ENCODE results near the gene SLC5A1. TPM values are rescaled to one million over a fixed set of nuclear protein-coding genes. Genes with fewer than 3 reads are reported as not detected.

The SLC5A1 gene
- total RNA-seq, 4 donors from 2014 or later, result 0.24 TPM; not detected in 3

DNA sequence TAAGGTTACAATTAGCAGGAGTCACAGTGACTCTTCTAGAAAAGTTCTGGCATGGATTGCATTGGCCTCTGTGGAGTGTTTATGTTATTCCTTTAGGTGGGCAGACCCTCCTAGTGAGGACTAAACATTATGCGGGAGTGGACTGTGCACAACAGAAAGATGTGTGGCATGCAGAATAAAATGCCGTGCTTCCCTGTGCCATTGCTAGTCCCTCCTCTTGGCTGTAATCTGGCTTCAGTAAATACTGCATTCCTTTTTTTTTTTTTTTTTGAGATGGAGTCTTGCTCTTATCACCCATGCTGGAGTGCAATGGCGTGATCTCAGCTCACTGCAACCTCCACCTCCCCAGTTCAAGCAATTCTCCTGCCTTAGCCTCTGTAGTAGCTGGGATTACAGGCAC lies 45.0 kb downstream of the SLC5A1 start:
- Histone ChIP-seq H3K27ac (no peak overlapping the region), H3K27me3 (peaks cover 0 to 3% (median 0%) of the 10 kb centered on the region in 3 donors), H3K9me3 (no peaks in the 10 kb centered on the region), H3K36me3 (no peaks in the 10 kb centered on the region), H3K4me3 (no peak overlapping the region), H3K4me1 (no peaks in the 10 kb centered on the region)
- no peak for TF ChIP-seq POLR2A (IDR thresholded peaks at IDR 0.05)
- DNase-seq, result no peak
- in situ Hi-C loops (cut with MboI; ENCODE audit: low sequenced_read_pairs in 4 of 4), result loop anchor here in 2 of 4 donors (10.0 kb wide), 1 partner anchor 113 kb away; no protein-coding TSS in a partner anchor
- intact Hi-C loops (cut with DNase I; ENCODE audit: low total_unique reads), result no loop called here
- no peak for ATAC-seq

DNA sequence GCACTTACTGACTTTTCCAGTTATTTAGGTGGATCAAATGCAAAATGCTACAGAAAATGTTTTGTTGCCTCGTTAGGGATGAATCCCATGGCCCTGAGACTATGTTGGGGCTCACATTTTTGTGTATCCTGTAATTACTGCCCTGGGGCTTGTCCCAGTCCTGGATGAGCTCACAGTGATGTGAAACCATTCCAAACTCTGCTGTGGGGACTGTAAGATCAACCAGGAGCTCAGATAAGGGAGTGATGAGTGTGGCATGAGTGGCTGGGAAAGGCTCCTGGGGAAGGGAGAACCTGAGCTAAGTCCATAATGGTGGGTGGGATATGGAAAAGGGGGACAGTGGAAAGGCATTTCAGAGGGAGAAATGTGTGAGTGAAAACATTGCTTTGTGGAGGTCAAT lies 54.0 kb downstream of the SLC5A1 start:
- H3K27ac ChIP-seq, result no peak overlapping the region
- intact Hi-C loops (cut with DNase I; ENCODE audit: low total_unique reads), result no loop called here
- no peaks in the 10 kb centered on the region for H3K4me1 ChIP-seq
- TF ChIP-seq CTCF (IDR thresholded peaks at IDR 0.05 in 4 of 5, conservative IDR thresholded peaks at IDR 0.05 in 1 of 5) (no peak), POLR2A (IDR thresholded peaks at IDR 0.05) (no peak)
- no peaks in the 10 kb centered on the region for H3K36me3 ChIP-seq
- in situ Hi-C loops (cut with MboI; ENCODE audit: low sequenced_read_pairs in 4 of 4), result no loop called here
- no peaks in the 10 kb centered on the region for H3K27me3 ChIP-seq
- ATAC-seq (no peak), DNase-seq (no peak)
- no peaks in the 10 kb centered on the region for H3K9me3 ChIP-seq
- H3K4me3 ChIP-seq, result no peak overlapping the region

DNA sequence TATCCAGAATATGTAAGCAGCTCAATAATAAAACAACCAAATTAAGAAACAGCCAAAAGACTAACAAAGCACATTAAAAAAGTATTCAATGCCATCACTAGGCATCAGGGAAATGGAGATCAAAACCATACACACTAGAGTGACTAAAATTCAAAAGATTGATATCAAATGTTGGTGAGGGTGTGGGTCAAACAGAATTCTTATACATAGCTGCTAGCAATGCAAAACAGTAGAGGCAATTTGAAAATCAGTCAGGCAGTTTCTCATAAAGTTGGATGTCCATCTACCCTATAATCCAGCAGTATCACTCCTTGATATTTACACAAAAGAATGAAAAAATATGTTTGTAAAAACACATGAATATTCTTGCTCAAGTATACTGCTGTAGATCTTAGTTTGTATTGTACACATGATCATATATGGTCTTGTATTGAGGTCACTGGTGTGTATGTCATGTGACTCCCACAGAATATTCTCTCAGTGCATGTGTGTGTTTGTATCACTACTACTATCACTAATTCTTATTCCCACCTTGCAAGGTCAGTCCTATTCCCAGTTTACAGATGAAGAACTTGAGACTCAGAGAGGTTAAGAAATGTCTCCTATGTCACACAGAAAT lies 54.9 kb downstream of the SLC5A1 start:
- Histone ChIP-seq H3K36me3 (no peaks in the 10 kb centered on the region), H3K27ac (no peak overlapping the region), H3K4me1 (no peaks in the 10 kb centered on the region), H3K27me3 (no peaks in the 10 kb centered on the region), H3K9me3 (no peaks in the 10 kb centered on the region), H3K4me3 (no peak overlapping the region)
- intact Hi-C loops (cut with DNase I; ENCODE audit: low total_unique reads), result no loop called here
- TF ChIP-seq CTCF (IDR thresholded peaks at IDR 0.05 in 4 of 5, conservative IDR thresholded peaks at IDR 0.05 in 1 of 5) (no peak), POLR2A (IDR thresholded peaks at IDR 0.05) (no peak)
- in situ Hi-C loops (cut with MboI; ENCODE audit: low sequenced_read_pairs in 4 of 4), result no loop called here
- no peak for DNase-seq
- no peak for ATAC-seq

DNA sequence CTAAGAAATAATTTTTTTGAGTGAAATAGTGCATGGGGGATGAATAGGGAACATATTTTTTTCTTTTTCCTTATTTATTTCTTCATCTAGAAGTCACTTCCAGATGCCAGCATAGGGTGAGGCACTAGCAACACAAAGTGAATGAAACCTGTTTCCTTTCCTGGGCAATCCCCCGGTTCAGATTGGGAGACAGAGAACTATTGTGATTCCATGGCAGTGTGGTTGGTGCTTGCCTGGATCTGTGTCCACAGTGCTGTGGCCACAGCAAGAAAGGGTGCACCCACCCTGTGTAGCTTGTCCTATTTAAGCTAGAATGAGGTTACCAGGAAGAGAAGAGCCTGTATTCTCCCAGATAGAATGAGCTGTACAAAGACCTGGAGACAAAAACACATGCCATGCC lies 57.6 kb downstream of the SLC5A1 start:
- Histone ChIP-seq H3K36me3 (no peaks in the 10 kb centered on the region), H3K4me1 (no peaks in the 10 kb centered on the region), H3K27me3 (no peaks in the 10 kb centered on the region), H3K27ac (no peak overlapping the region), H3K9me3 (no peaks in the 10 kb centered on the region), H3K4me3 (no peak overlapping the region)
- DNase-seq (no peak), ATAC-seq (no peak)
- in situ Hi-C loops (cut with MboI; ENCODE audit: low sequenced_read_pairs in 4 of 4) (loop anchor here in 2 of 4 donors (5.0 to 10.0 kb wide), 2 partner anchors 164 to 167 kb away; no protein-coding TSS in a partner anchor), intact Hi-C loops (cut with DNase I; ENCODE audit: low total_unique reads) (no loop called here)
- TF ChIP-seq POLR2A (IDR thresholded peaks at IDR 0.05) (no peak), CTCF (IDR thresholded peaks at IDR 0.05 in 4 of 5, conservative IDR thresholded peaks at IDR 0.05 in 1 of 5) (no peak)

- no peak for TF ChIP-seq CTCF (IDR thresholded peaks at IDR 0.05 in 4 of 5, conservative IDR thresholded peaks at IDR 0.05 in 1 of 5)
- no peak for TF ChIP-seq POLR2A (IDR thresholded peaks at IDR 0.05)
- Histone ChIP-seq H3K9me3 (no peaks in the 10 kb centered on the region), H3K36me3 (no peaks in the 10 kb centered on the region), H3K27me3 (no peaks in the 10 kb centered on the region), H3K27ac (no peak overlapping the region), H3K4me3 (no peak overlapping the region), H3K4me1 (no peaks in the 10 kb centered on the region)
- DNase-seq (no peak), ATAC-seq (no peak)
- in situ Hi-C loops (cut with MboI; ENCODE audit: low sequenced_read_pairs in 4 of 4), result loop anchor here in 2 of 4 donors (5.0 to 10.0 kb wide), 2 partner anchors 161 to 164 kb away; no protein-coding TSS in a partner anchor
- intact Hi-C loops (cut with DNase I; ENCODE audit: low total_unique reads), result no loop called here
Observed at GRCh38 chr22:32103658-32104315, 60.7 kb downstream of the SLC5A1 start.

Data from gastrocnemius medialis (tissue), 4 donors.